Measurements from ENCODE around the gene GADD45A.

The GADD45A gene

DNA sequence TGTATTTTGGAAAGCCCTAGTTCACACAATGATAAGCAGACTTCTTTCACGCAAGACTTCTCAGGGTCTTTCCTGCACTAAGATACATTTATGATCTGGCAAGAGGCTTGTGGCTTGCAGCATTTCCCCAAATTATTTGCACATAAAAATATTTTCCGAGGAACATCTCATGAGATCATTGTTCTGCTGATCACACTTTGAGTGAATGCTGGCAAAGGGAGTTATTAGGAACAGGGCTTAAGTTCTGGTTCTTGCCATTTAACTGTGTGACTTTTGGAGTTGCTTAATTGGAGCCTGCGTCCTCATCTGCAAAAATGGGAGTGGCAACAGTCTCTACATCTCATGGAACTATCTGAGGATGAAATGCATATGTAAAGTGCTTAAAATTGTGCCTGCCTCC is 50.2 kb downstream of the GADD45A start:
- Mint-ChIP-seq H3K9me3 (no peaks in the 10 kb centered on the region), H3K36me3 (no peaks in the 10 kb centered on the region), H3K27ac (peak overlapping the region; percentile 98), H3K4me3 (no peak overlapping the region), H3K4me1 (peaks cover 36% of the 10 kb centered on the region), H3K27me3 (no peaks in the 10 kb centered on the region)
- no peak for ATAC-seq

GRCh38 chr1:67735806-67736627 is 51.0 kb downstream of the GADD45A start:
- Mint-ChIP-seq H3K36me3 (no peaks in the 10 kb centered on the region), H3K4me1 (peaks cover 36% of the 10 kb centered on the region), H3K27ac (peak overlapping the region; percentile 98), H3K27me3 (no peaks in the 10 kb centered on the region), H3K4me3 (peak overlapping the region; percentile 81), H3K9me3 (no peaks in the 10 kb centered on the region)
- ATAC-seq, result peak; percentile 96

DNA sequence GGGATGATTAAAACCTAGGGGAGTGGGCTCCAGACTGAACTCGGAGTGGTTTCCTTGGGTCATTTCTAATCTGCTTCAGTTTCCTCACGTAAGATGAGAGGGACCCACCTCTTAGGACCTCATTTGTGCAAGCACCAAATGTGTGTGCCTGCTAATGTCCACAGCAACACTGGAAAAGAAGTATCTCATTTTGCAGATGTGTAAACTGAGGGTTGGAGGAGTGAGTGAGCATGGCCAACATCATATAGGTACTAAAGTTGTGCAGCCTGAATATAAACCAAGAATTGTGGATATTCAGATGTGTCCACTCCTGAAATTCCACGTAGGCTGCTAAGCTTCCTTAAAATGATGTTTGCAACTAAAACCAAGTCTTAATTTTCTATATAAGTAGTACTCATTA is 51.7 kb downstream of the GADD45A start:
- ATAC-seq, result no peak
- Mint-ChIP-seq H3K27ac (peak overlapping the region; percentile 98), H3K4me3 (no peak overlapping the region)

DNA sequence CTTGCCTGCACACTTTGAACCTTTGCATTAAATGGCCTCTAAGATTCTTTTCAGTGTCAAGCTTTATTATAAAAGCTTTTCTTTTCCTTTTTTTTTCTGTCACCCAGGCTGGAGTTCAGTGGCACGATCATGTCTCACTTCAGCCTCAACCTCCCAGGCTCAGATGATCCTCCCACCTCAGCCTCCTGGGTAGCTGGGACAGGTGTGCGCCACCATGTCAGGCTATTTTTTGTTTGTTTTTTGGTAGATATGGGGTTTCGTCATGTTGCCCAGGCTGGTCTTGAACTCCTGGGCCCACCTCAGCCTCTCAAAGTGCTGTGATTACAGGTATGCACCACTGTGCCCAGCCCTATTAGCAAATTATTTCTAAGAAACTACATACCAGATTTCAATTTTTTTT is 52.9 kb downstream of the GADD45A start:
- Mint-ChIP-seq H3K36me3 (no peaks in the 10 kb centered on the region), H3K27me3 (no peaks in the 10 kb centered on the region), H3K9me3 (no peaks in the 10 kb centered on the region), H3K4me1 (peaks cover 31% of the 10 kb centered on the region), H3K4me3 (no peak overlapping the region), H3K27ac (peak overlapping the region; percentile 18)
- ATAC-seq, result no peak

More for the DNA sequence above, 51.7 kb downstream of the GADD45A start:
- Mint-ChIP-seq H3K9me3 (no peaks in the 10 kb centered on the region), H3K36me3 (no peaks in the 10 kb centered on the region), H3K4me1 (peaks cover 36% of the 10 kb centered on the region), H3K27me3 (no peaks in the 10 kb centered on the region)

All from stimulated activated memory B cell treated with anti-CD40 and anti-IgM and Interleukin-4, amounts not matched to agents 10 μg/mL and 1 μg/mL and 100 μg/mL, for 72 hours (primary cell).